GM18909 (cell line): ENCODE data around the gene SLC25A13.
"Not testable (repeated sequence)": the region's sequence is repeated elsewhere in the genome, so short reads cannot be mapped to it uniquely, and the experiment has no call there.

Source experiments
- ATAC-seq: cut with Tn5 transposase; IDR thresholded peaks from one replicate; pipeline ENCODE4 v1.9.1; 2021; ENCODE audit warnings: mild to moderate bottlenecking; ENCODE audit not compliant: unreplicated experiment, poor library complexity

SLC25A13 gene

DNA sequence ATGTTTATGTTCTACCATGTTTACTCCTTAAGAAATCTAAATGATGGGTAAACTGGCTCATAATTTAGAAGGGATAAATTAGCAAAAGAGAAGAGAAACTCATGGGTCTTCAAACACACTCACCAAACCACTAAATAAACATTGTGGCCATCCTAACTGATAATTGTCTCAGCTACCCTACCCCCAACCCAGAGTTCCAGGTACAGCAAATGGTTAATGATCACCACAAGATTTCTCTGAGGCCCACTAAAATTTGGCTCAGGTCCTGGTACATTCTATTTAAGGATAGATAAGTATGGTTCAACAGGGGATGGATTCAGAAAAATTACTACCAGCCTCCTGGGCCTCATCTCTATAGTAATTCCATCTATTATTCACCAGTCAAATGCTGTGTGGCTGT lies 21.4 kb downstream of the SLC25A13 start:
- ATAC-seq = no peak

DNA sequence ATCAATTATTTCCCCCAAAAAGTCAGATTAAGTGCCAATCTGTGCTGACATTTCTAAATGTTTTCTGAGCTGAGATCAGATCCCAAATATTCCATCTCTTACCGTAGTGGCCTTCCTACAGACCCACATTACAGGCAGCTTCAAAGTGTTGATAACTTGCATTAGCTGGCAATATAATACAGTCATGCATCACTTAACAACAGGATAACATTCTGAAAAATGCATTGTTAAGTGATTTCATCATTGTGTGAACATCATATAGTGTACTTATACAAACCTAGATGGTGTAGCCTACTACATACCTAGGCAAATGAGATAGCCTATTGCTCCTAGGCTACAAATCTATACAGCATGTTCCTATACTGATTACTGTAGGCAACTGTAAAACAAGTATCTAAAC lies 22.4 kb downstream of the SLC25A13 start:
- no peak for ATAC-seq

DNA sequence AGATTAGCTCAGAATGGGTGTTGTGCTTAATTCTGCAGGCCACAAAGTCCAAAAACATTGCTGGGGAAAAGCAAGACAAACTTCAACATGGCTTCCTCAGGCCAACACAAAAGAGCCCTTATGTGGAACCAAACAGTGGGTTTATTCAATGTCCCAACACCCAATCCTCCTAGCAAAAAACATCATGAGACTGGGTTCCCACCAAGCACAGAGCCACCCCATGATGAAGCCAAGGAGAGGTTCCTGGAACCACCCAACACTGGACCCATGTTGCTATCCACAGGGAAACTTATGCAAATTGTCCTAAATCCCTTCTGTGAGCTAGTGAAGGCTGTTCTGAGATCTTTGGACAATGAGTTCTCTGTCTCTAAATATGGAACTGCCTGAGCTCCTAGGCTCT lies 24.0 kb downstream of the SLC25A13 start:
- no peak for ATAC-seq

DNA sequence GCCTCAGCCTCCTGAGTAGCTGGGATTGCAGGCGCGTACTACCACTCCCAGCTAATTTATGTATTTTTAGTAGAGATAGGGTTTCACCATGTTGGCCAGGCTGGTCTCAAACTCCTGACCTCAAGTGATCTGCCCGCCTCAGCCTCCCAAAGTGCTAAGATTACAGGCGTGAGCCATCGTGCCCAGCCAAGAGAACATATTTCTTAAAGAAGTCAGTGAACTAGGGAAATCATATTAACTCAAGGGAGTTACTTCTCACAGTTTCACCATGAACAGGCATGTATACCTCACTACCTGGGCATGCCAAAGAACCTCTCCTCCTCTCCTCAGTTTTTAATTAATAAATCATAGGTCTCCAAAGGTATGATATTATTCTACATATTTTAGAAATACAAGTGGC lies 24.5 kb downstream of the SLC25A13 start:
- ATAC-seq = not testable (repeated sequence)

DNA sequence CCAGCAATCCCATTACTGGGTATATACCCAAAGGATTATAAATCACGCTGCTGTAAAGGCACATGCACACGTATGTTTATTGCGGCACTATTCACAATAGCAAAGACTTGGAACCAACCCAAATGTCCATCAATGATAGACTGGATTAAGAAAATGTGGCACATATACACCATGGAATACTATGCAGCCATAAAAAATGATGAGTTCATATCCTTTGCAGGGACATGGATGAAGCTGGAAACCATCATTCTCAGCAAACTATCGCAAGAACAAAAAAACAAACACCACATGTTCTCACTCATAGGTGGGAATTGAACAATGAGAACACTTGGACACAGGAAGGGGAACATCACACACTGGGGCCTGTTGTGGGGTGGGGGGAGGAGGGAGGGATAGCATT lies 28.0 kb downstream of the SLC25A13 start:
- ATAC-seq = not testable (repeated sequence)

DNA sequence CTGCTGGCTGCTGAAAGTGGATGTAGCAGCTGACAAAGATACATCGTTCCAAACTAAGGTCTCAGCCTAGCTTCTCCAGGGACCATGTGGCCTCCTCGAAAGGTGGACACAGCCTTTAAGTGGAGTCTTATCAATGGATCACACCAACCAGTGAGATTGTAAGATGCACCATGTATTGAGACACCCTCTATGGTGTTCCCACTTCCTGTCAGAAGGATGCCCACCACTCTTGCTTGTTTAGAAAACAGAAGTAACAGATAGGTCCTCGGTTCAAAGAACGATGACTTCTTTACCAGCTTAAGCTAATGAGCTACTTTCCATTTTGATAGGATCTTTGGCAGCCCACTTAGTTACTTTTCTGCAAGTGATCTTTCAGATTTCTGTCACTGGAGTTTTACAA lies 34.3 kb downstream of the SLC25A13 start:
- ATAC-seq = no peak

DNA sequence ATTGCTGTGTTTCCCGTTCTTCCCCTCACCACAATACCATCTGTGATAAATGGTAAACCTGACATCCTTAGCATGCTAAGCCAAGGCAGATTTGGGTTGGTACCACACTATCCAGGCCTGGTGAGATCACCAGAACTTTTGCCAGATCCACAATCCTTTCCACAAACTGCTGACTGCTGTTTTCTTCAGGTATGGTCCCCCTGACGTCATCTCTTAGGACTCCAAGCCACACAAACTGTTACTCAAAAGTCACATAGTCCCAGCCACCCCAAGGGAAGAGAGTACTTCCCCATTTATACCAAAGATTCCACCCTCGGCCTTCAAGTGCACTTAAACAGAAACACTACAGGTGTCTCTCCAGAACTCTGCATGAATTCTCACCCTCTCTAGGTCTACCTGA lies 34.8 kb downstream of the SLC25A13 start:
- ATAC-seq = peak; percentile 56

DNA sequence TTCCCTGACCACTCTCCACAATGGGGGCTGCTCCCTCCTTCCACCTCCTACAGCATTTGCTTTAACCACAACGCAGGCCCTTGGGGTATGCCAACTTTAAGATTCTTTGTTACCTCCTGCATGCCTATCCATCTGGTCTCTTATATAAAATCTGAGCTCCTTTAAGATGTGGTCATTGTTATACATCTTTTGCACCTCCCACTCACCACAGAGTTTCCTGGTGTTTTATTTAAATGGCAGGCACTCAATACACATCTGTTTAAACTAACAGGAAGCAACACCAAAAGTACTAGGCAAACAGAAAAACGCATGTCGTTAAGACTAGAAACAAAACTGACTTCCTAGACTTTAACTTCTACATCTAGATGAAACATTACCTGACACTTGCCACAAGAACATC lies 36.3 kb downstream of the SLC25A13 start:
- peak; percentile 89 for ATAC-seq

DNA sequence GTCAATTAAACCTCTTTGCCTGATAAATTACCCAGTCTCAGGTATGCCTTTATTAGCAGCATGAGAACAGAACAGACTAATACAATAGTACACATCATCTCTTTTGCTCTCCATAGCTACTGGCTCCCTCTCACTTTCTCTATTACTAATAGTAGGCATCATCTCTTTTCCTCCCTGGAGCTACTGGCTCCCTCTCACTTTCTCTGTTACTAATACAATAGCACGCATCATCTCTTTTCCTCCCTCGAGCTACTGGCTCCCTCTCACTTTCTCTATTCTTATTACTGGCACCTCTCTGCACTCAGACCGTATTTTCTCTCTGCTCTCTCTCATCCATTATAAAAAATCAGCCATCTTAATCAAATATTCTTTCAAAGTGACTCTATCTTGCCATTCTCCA lies 37.1 kb downstream of the SLC25A13 start:
- peak; percentile 45 for ATAC-seq

DNA sequence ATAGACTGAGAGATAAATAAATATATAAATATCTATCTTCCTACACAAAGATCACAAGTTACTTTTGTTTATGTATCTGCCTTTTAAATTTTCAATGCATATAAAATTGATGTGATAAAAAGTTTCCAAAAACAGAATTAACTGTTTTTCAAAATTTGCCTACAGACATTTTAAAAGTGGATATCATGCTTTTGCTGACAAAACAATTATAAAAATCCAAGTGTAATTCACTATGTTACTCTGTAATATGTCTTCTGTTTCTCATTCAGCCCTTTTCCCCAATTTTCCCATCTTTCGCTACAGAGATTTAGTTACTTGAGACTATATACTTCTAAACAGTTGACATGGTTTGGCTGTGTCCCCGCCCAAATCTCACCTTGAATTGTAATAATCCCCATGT lies 37.7 kb downstream of the SLC25A13 start:
- no peak for ATAC-seq

DNA sequence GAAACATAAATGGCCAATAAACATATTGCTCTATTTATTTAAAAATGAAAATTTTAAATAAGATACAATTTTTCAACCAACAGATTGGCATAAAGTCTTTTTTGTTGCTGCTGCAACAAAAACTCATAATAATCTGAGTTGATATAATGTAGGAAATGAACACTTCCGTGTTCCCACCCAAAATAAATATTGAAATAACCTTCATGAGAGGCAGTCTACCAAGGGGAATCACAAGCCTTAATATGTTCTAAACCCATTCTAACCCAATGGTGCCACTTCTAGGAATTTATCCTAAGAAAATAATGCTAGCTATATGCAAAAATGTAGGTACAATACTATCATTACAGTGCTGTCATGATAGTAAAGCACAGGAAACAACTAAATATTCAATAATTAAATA lies 39.1 kb downstream of the SLC25A13 start:
- ATAC-seq = no peak

DNA sequence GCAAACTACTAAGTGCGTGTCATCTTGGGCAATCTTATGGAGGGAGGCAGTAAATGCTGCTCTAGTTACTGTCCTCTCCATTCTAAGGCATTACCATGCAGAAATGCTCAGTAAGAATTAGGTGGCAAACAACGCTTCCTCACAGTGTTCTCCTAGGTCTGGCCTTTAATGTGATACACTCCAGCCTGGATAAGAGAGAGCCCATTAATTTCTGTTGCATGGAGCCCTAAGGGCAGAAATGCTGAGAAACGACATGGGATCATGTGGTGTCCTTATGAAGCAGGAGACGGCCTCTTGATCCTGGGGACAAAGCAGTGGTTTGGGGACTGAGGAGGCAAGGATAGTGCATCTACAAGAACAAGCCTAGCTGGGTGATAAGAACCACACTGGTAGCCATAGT lies 44.0 kb downstream of the SLC25A13 start:
- no peak for ATAC-seq

DNA sequence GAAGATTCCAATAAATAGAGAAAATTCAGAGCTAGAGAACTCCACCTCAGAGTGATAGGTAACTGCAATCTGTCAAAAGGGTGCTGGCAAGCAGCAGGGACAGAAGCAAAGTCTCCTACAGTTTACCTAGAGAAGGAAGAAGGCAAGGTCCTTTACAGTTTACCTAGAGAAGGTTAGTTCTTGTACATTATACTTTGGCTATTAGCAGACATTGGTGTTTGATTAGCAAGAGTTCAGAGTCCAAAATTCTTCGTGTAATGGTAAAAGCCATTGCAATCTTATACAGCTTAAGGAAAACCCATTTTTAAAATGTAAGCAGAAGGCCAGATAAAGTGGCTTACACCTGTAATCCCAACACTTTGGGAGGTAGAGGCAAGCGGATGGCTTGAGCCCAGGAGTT lies 45.9 kb downstream of the SLC25A13 start:
- ATAC-seq = no peak

DNA sequence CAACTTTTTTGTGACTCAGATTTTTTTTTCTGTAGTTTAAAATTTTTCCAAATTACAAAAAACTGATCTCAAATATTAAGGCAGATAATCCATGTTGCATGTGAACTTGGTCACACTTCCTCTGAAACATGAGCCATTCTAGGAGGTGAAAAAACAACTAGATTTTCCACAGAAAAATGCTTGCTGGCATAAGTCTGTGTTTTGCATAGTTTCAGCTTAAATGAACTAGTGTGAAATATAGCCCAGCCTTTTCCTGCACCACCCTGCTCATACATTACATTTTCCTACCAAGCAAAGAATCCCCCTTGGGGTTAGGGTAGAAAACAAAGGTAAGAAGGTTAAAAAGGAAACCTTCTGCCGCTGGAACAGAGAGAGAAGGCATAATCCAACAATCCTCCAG lies 48.2 kb downstream of the SLC25A13 start:
- no peak for ATAC-seq

DNA sequence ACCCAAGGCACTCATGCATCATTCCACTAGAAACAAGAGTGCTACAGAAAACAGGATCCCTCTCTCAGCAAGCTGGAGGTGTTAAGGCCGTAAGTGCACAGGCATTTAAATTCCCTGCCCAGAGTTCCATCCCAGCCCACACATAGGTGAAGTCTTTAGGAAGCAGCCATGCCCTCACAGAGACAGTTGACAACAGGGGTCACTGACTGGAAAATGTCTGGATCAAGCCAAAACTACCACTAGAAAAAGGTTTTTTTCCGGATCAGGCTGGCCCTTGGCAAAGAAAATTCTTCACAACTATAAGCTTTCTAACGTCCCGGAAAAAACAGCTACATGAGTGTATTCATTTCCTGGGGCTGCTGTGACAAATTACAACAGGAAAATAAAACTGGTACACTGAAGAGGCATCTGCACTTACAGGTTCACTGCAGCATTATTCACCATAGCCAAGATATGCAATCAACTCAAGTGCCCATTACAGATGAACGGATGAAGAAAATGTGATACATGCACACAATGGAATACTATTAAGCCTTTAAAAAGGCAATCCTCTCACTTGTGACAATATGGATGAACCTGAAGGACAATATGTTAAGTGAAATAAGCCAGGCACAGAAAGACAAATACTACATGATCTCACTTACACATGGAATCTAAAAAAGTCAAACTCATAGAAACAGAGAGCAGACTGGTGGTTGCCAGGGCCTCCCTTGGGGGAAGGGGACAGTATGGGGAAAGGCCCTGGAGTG lies 52.5 kb downstream of the SLC25A13 start:
- ATAC-seq = no peak

DNA sequence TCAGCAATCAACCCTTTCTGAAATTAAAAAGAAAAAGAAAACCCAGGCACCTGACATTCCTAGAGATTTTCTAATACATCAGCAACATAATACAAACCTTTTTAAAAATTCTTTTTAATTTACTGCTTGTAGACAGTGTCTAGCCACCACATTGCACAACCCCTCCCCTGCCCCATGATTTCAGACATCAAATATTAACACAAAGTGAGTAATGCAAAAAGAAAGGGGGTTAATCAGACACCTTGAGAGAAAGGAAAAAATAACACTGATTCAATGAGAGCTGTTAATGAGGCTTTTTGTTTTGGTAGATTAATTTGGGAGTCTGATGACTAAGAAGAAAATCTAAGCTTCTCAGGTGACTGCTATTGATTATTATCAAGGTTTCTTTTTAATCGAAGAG lies 55.3 kb downstream of the SLC25A13 start:
- ATAC-seq = no peak

DNA sequence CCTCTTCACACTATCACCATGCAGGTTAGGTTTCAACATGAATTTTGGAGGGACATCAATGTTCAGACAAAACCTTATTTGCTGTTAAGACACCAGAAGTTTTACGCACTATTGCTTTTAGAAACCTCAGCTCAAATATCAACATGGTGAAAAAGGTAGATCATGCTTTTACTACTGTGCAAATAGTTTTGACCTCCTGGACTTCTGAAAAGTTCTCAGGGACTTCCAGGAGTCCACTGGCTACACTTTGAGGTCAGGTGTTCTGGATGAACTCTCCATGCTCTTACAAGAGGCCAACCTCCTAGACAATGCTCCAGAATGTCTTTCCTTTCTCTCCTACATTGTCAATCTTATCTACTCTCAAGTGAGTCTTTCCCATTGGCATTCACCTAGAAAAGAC lies 55.9 kb downstream of the SLC25A13 start:
- no peak for ATAC-seq

DNA sequence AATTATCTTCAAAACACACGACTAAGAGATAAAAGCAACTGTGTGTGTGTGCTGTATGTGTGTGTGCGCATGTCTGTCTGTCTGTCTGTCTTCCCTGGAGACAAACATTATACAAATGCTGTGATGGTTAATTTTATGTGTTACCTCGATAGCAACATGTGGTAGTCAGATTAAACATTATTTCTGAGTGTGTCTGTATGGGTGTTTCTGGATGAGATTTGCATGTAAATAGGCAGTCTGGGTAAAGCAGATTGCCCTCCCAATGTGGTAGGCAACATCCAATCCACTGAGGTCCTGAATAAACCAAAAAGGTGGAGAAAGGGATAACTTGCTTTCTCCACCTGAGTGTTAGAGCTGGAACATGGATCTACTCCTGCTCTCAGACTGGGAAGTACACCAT lies 67.9 kb downstream of the SLC25A13 start:
- no peak for ATAC-seq

DNA sequence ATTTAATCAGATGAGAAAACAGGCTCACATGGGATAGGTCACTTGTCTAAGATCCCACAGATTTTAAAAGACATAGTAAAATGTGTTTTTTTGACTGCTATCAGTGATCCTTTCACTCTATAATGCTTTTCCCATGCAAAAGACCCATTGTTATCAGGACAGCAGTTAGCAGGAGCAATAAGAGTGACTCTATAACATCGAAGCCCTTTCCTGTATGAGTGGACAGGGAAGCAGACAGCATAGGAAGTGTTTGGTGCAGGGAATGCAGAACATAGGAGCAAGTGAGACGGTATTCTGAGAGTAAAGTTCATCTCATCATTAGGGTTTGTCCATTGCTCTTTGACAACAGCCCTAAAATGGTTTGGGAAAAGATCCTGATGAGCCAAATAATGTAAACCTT lies 68.5 kb downstream of the SLC25A13 start:
- no peak for ATAC-seq

DNA sequence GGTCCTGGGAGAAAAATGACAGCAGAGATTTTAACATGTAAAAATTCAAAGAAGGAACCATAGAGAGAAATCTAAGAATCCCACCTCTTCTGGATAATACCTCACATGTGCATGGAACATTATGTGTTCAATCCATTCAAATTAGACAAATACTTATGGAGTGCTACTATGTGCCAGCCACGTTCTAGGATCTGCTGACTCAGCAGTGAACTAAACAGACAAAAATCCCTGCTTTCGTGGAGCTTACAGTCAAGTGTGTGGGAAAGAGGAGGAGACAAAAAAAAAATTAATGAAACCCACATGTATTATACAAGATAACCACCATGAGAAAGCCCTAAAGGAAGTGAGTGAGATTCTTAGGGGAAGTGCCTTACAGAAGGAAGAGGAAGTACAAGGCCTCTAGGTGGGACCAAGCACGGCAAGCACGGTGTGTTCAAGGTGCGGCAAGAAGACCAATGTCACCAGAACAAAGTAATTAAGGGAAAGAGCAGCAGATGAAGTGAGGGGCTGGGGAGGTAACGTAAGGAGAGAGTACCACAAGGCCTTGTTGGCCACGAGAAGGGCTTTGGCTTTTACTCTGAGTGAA lies 71.0 kb downstream of the SLC25A13 start:
- ATAC-seq = no peak

DNA sequence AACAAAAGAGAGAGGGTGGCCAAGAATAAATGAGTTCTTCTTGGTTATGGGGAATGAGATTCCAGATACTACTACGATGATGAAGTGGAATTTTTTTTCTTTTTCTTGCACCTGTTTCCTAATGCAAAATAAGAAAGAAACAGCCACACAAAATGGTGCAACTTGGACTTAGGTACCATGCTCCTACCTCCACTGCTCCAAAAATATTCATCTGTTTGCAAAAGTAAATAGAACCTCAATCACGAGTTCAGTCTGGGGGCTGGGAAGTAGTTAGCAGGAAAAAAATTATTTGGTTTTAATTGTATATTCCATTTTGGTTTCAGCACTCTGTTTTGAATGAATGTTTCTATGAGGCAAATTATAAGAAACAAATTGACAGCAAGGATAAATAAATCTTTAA lies 73.5 kb downstream of the SLC25A13 start:
- no peak for ATAC-seq

DNA sequence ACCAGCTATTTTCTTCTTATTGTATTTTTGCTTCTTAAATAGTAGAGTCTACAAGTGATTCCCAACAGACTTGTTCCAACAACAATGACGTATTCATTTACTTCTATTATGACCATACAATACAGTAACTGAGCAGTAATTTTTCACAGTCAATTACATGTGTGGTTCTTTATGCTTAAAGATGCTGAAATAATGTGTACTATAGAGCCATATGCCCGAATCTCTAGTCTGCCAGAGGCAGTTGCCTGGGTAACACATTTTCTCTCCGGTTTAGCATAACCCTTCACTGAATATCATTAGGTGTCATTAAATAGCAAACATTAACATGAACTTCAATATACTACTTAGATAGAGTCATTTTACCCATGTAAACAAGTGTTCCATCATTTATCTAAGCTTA lies 75.0 kb downstream of the SLC25A13 start:
- ATAC-seq = no peak

DNA sequence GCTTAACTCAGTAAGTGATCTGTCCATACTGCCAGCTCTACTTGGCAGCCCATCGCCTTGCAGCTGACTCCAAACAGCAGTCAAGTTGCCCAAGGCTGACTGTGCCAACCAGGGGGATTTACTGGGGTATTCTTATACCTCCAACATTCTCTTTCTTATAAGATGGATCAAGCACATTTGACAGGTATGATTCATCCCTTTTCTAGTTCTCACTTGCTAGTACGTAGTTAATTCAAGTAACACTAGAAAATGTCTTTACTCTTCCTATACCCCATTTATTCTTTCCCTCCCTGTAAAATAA lies 77.0 kb downstream of the SLC25A13 start:
- ATAC-seq = no peak
